Right lobe of liver (tissue), 6 donors: ENCODE data around the gene CALML4. TPM values are rescaled to one million over a fixed set of nuclear protein-coding genes. Genes with fewer than 3 reads are reported as not detected.
"Not testable (repeated sequence)": the region's sequence is repeated elsewhere in the genome, so short reads cannot be mapped to it uniquely, and the experiment has no call there.

Experiments
- ATAC-seq, 4 donors: fragments of 200-7000 bp; cut with Tn5 transposase; one replicate each; pipeline ENCODE4 v1.9.1; 2020; ENCODE audit warnings: mild to moderate bottlenecking in 4 of 4, moderate library complexity in 4 of 4
- DNase-seq, 3 donors: peaks; one replicate each; pipeline ENCODE4 v3.0.0-alpha.2; 2020
- H3K27ac ChIP-seq, 3 donors: fragments of 200-600 bp; one replicate each; pipeline ENCODE4 v1.8.0; 2022
- H3K27me3 ChIP-seq, 2 donors: fragments of 200-600 bp; one replicate each; pipeline ENCODE4 v1.8.0; 2022
- H3K36me3 ChIP-seq, 4 donors: fragments of 200-600 bp; sonication (generic) in 1 of 4; one replicate each; pipeline versions ENCODE4 v1.5.1 to v1.8.0; 2017 to 2022; ENCODE audit warnings: control low read depth in 1 of 4
- H3K4me1 ChIP-seq, 4 donors: fragments of 200-600 bp; sonication (generic) in 1 of 4; one replicate each; pipeline versions ENCODE4 v1.5.1 to v1.8.0; 2017 to 2022; ENCODE audit warnings: control low read depth in 1 of 4
- H3K4me3 ChIP-seq, 3 donors: fragments of 200-600 bp; one replicate each; pipeline ENCODE4 v1.8.0; 2022
- H3K9me3 ChIP-seq, 4 donors: fragments of 200-600 bp; sonication (generic) in 1 of 4; one replicate each; pipeline versions ENCODE4 v1.5.1 to v1.8.0; 2017 to 2022; ENCODE audit warnings: control low read depth in 1 of 4
- POLR2A ChIP-seq: fragments of 450-650 bp; IDR thresholded peaks from one replicate; pipeline ENCODE4 v1.6.1; 2017; ENCODE audit warnings: antibody characterized with exemption, mild to moderate bottlenecking
- WGBS: methylation state at CpG from one replicate; pipeline ENCODE4 v1.1.6; 2018; ENCODE audit warnings: low coverage, low lambda C conversion rate; ENCODE audit not compliant: insufficient coverage; ENCODE audit errors: missing lambda C conversion rate; 5-methylcytosine and 5-hydroxymethylcytosine counted together
- intact Hi-C, 2 donors: fragments of 100-400 bp; cut with DNase I; formaldehyde crosslinking; loops; one replicate each; pipeline versions ENCODE4 v1.11.2 to v1.14.1; 2022
- total RNA-seq, 6 experiments: library from RNA; depleted of rRNA in 2 of 6; stranded (reverse); fragments of >200 nt in 2 of 6; fragmentation: NEBNext Ultra II Directional in 3 of 6; extraction: Animal tissue kit (Norgen Biotek cat#: 25700) in 3 of 6; gene quantifications; one replicate each; pipeline versions ENCODE4 v1.1.0 to v1.2.4, GENCODE V29; 2016 to 2023
- TF ChIP-seq, protein P1 (sequence below), 4 donors: fragments of 200-600 bp in 3 of 4; fragments of 450-650 bp in 1 of 4; IDR thresholded peaks; one replicate each; pipeline versions ENCODE4 v1.5.1 to v1.8.0; 2016 to 2022; ENCODE audit warnings: antibody characterized with exemption in 4 of 4, mild to moderate bottlenecking in 2 of 4
- donor health status: DM: no; HTN: yes; CAD: no.
- donor health status: DM: no; HTN: no; CAD: no.
- donor health status: DM: no; HTN: no; CAD: no.
- donor health status: DM: no; HTN: yes; CAD: no.
- donor health status: DM: no; HTN: yes; CAD: no.

Gene CALML4
- total RNA-seq, 6 experiments from 2014 or later, result 3.3 to 9.8 (median 6.1) TPM

DNA sequence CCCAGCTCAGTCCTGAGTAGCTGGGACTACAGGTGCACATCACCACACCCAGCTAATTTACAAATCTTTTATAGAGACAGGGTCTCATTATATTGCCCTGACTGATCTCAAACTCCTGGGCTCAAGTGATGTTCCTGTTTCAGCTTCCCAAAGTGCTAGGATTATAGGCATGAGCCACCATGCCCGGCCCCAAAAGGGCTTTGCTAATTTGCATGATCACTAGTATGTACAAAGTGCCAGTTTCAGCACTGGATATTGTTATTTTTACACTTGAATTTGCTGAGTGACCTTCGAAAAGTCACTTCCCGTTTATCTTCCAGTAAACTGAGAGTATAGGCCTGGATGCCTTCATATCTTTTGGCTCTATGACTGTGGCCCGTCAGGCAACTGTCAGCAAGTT lies 12.2 kb upstream of the CALML4 start:
- no peaks in the 10 kb centered on the region for H3K9me3 ChIP-seq
- DNase-seq (no peak), ATAC-seq (no peak)
- H3K4me3 ChIP-seq, result no peak overlapping the region
- H3K36me3 ChIP-seq, result peaks cover 0 to 8% (median 0%) of the 10 kb centered on the region in 4 donors
- peaks cover 0 to 7% (median 0%) of the 10 kb centered on the region in 4 donors for H3K4me1 ChIP-seq
- TF ChIP-seq POLR2A, result no peak
- TF ChIP-seq, protein P1, sequence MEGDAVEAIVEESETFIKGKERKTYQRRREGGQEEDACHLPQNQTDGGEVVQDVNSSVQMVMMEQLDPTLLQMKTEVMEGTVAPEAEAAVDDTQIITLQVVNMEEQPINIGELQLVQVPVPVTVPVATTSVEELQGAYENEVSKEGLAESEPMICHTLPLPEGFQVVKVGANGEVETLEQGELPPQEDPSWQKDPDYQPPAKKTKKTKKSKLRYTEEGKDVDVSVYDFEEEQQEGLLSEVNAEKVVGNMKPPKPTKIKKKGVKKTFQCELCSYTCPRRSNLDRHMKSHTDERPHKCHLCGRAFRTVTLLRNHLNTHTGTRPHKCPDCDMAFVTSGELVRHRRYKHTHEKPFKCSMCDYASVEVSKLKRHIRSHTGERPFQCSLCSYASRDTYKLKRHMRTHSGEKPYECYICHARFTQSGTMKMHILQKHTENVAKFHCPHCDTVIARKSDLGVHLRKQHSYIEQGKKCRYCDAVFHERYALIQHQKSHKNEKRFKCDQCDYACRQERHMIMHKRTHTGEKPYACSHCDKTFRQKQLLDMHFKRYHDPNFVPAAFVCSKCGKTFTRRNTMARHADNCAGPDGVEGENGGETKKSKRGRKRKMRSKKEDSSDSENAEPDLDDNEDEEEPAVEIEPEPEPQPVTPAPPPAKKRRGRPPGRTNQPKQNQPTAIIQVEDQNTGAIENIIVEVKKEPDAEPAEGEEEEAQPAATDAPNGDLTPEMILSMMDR (IDR thresholded peaks at IDR 0.05), result no peak
- H3K27me3 ChIP-seq, result no peaks in the 10 kb centered on the region
- intact Hi-C loops, result no loop called here
- no peak overlapping the region for H3K27ac ChIP-seq
- 80% methylated on average over 4 of the region's 4 CpGs for WGBS

DNA sequence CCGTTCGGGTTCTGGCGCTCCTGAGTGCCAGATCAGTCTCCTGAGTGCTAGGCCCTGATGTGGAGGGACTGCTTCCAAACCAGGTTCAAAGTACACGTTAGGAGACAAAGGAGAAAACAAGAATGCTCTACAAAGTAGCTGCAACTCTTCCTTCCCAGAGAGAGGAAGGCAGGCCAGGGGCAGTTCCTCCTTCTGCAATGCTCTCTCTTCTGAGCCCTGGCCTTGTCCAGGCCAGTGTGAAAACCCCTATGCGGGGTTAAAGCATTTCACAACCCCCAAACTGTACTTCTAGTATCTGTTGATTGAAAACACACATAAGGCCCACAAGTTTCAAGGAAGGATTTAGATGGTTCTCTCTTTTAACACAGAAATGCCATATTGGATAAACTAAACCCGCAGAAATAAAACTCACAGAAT lies 9.7 kb upstream of the CALML4 start:
- intact Hi-C loops, result no loop called here
- ATAC-seq, result peak; percentile 19 to 62 (median 25)
- Histone ChIP-seq H3K4me3 (no peak overlapping the region), H3K9me3 (no peaks in the 10 kb centered on the region), H3K27me3 (no peaks in the 10 kb centered on the region), H3K27ac (no peak overlapping the region), H3K4me1 (peaks cover 0 to 7% (median 0%) of the 10 kb centered on the region in 4 donors), H3K36me3 (peaks cover 0 to 8% (median 0%) of the 10 kb centered on the region in 4 donors)
- WGBS, result 69% methylated on average over 2 of the region's 6 CpGs
- no peak for TF ChIP-seq POLR2A
- TF ChIP-seq, protein P1 (IDR thresholded peaks at IDR 0.05), result no peak
- DNase-seq, result peak in 1 of 3 donors; percentile 38

DNA sequence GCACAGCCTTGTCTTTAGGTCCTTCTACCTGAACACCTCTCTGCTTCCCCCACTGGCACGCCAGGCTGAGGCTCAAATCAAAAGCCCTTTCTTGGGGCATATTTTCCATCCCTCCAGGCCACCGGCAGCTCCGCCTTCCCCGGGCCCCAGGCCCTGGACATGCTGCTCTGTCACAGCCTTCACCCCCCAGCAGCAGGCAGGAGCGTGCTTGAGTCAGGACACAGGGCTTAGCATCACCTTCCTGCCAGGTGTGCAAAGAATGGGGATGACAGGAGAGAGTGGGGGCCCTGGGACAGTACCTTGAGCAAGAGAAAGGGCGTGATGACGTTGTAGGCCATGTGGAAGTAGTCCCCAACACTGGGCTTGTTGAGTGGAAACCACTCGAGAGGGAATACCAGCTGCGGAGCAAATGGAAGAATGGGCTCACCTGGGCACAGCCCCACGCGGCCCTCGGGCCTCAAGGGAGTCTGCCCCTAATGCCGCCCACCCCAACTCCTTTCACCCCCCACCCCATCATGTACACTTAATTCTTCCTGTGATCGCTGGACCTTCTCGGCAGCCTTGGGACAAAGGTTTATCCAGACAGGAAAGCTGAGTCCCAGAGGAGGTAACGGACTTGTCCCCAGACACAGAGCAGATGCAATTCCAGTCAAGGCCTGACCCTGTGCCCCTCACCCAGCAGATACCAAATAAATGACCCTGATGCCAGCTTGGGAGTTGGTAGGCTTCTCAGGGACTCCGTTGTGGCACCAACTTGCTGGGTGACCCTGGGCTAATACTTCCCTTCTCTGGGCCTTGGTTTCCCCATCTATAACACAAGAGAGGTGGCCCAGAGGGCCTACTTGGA lies 9.1 kb upstream of the CALML4 start:
- peaks cover 0 to 7% (median 0%) of the 10 kb centered on the region in 4 donors for H3K4me1 ChIP-seq
- no peaks in the 10 kb centered on the region for H3K9me3 ChIP-seq
- no peaks in the 10 kb centered on the region for H3K27me3 ChIP-seq
- DNase-seq (peak in 1 of 3 donors; percentile 28), ATAC-seq (no peak)
- H3K27ac ChIP-seq, result no peak overlapping the region
- TF ChIP-seq, protein P1 (IDR thresholded peaks at IDR 0.05), result no peak
- TF ChIP-seq POLR2A, result no peak
- 93% methylated on average over 10 of the region's 17 CpGs for WGBS
- intact Hi-C loops, result no loop called here
- no peak overlapping the region for H3K4me3 ChIP-seq
- H3K36me3 ChIP-seq, result peaks cover 0 to 8% (median 0%) of the 10 kb centered on the region in 4 donors

DNA sequence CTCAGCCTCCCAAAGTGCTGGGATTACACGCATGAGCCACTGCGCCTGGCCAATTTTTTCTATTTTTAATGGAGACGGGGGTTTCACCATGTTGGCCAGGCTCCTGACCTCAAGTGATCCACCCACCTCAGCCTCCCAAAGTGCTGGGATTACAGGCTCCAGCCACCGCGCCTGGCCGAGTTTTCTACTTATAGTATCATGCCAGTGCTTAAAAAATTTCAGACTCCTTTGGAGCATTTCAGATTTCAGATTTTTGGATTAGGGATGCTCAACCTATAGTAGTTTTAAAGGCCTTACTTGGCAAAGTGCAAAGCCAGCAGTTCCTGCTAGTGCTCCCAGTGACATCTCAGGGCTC lies 8.3 kb upstream of the CALML4 start:
- H3K4me1 ChIP-seq, H3K9me3 ChIP-seq, H3K36me3 ChIP-seq, H3K4me3 ChIP-seq, ATAC-seq, H3K27me3 ChIP-seq, H3K27ac ChIP-seq, DNase-seq, intact Hi-C loops: not testable (repeated sequence)
- WGBS, result 94% methylated on average over 3 of the region's 6 CpGs

DNA sequence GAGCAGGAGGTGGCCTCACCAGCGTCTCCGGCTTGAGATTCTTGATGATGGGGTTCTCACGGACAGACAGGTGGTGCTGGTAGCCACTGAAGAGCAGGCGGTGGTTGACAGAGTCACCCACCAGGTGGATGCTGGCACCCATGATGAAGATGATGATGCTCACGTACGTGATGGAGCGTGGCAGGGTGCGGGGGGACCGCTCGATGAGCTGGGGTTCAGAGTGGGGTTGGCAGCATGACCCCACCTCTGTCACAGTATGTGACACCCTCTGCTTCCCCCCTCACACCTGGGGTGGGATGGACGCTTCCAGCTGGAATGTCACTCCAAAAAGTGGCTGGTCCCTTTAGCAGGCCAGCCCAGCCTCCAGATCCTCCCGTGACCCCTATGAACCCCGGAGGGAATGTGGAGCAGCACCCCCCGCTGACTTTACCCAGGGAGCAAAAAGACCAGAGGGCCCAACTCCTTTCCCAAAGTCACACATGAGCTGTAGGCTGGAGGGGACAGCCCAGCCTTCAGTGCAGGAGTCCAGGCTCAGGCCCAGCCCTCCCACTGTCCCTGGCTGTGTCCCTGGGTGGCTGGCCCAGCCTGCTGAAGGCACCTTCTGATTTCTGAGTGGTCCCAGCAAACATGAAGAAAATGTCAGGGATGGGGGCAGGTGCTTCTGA lies 6.7 kb upstream of the CALML4 start:
- Histone ChIP-seq H3K27me3 (no peaks in the 10 kb centered on the region), H3K36me3 (peaks cover 0 to under 1% (median 0%) of the 10 kb centered on the region in 4 donors), H3K4me1 (peaks cover 0 to 7% (median 0%) of the 10 kb centered on the region in 4 donors), H3K9me3 (no peaks in the 10 kb centered on the region), H3K27ac (no peak overlapping the region), H3K4me3 (no peak overlapping the region)
- TF ChIP-seq POLR2A, result no peak
- TF ChIP-seq, protein P1 (IDR thresholded peaks at IDR 0.05), result no peak
- peak in 2 of 3 donors; percentile 29 to 42 for DNase-seq
- 90% methylated on average over 2 of the region's 14 CpGs for WGBS
- intact Hi-C loops, result no loop called here
- ATAC-seq, result no peak
